GM19328 (cell line): Measurements from ENCODE around the gene CYP4Z1.
"Not testable (repeated sequence)": the region's sequence is repeated elsewhere in the genome, so short reads cannot be mapped to it uniquely, and the experiment has no call there.

Source experiments
- ATAC-seq: cut with Tn5 transposase; IDR thresholded peaks from one replicate; pipeline ENCODE4 v1.9.1; 2021; ENCODE audit warnings: mild to moderate bottlenecking, moderate library complexity; ENCODE audit not compliant: unreplicated experiment

The CYP4Z1 gene

GRCh38 chr1:47126997-47127396 is 60.0 kb downstream of the CYP4Z1 start:
- ATAC-seq: not testable (repeated sequence)

- ATAC-seq: no peak
Observed at GRCh38 chr1:47128221-47128620, 61.2 kb downstream of the CYP4Z1 start.

GRCh38 chr1:47128854-47129253 is 61.8 kb downstream of the CYP4Z1 start:
- not testable (repeated sequence) for ATAC-seq

DNA sequence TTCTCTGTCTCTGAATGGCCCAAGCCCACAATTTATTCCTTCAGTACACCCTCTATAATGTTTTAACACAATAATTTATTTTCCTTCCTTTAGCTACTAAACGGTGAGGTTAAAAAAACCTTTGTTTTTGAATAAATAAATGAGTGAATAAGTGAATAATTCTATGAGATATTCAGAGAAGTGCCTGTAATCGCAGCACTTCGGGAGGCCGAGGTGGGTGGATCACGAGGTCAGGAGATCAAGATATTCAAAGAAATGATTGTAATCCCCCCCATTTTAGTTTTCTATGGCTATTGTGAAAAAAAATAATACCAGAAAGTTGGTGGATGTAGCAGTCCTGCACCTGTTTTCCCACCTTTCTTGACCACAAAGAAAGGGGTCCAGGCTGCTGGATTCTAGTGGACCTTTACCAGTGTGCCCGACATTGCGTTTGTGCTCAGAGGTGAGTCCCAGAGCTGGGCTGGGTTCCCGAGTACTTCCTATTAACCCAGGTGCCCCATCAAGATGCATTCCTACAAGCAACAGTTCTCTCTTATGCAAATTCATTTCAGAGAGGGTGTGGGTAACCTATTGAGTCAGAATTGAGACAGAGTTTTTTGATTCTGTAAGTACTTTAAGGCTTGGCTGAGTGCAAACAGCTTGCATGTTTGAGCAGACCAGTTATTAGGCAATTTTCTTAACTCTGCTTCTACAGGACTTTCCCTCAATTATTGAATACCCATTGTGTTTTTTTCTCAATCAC is 62.6 kb downstream of the CYP4Z1 start:
- not testable (repeated sequence) for ATAC-seq

DNA sequence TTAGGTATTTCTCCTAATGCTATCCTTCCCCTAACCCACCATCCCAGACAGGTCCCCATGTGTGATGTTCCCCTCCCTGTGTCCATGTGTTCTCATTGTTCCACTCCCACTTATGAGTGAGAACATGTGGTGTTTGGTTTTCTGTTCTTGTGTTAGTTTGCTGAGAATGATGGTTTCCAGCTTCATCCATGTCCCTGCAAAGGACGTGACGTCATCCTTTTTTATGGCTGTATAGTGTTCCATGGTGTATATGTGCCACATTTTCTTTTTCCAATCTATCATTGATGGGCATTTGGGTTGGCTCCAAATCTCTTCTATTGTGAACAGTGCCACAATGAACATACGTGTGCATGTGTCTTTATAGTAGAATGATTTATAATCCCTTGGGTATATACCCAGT is 65.6 kb downstream of the CYP4Z1 start:
- not testable (repeated sequence) for ATAC-seq

GRCh38 chr1:47137198-47137597 is 70.2 kb downstream of the CYP4Z1 start, which contains the start of gene CYP4A22:
Gene CYP4A22, plus strand, starts transcription at chr1:47137441. Its CDS starts 45 bp downstream, at chr1:47137486.
- no peak for ATAC-seq

- ATAC-seq: no peak
Observed at GRCh38 chr1:47137925-47138615, 71.0 kb downstream of the CYP4Z1 start.

GRCh38 chr1:47140358-47140757 is 73.3 kb downstream of the CYP4Z1 start:
- ATAC-seq: not testable (repeated sequence)

DNA sequence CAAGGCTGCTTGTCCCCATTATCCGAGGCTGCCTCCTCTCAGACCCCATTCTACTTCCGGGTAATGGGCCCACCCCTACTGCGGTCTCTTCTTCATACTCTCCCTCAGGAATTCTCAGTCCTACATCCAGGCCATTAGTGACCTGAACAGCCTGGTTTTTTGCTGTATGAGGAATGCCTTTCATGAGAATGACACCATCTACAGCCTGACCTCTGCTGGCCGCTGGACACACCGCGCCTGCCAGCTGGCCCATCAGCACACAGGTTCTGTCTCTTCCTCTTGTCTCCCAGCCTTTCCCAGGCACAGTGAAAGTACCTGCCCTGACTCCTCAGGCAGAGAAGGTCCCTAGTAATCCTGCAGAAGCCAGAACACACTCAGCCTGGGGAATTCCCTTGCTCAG is 76.6 kb downstream of the CYP4Z1 start:
- ATAC-seq: not testable (repeated sequence)

- ATAC-seq: not testable (repeated sequence)
Observed at GRCh38 chr1:47146495-47146894, 79.5 kb downstream of the CYP4Z1 start.

DNA sequence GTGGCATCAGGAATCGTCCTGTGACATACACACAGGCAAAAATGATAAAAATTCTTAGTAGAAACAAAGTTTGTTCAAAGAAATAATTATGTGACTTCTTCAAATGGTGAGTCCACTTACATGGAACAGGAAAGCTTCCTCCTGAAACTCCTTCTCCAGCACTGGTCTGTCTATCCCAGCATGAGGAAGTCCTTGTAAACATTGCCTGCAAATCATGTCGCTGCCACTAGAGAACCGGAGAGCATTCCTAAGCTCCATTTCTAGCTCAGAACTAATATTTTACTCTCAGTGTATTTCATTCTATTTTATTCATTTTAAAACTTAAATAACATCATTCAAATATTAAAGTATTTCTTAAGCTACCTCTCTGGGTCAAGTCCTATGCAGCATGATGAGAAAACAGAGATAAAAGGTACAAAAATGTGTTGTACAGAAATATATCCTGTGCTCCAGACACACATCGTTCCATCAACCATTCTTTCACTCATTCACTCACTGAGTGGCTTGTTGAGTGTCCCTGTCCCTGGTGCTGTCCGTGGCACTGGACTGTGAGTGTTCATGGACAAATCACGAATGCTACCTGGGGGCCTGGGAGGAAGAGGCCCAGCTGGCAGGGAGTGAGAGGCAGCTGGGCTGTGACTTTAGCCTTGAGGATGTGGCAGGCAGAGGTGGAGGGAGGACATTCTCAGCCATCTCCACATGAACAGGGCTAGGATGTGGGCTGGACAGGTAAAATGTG is 80.2 kb downstream of the CYP4Z1 start:
- ATAC-seq: no peak

GRCh38 chr1:47149162-47149561 is 82.1 kb downstream of the CYP4Z1 start:
- ATAC-seq: not testable (repeated sequence)

- not testable (repeated sequence) for ATAC-seq
Observed at GRCh38 chr1:47156457-47156856, 89.4 kb downstream of the CYP4Z1 start.

- not testable (repeated sequence) for ATAC-seq
Observed at GRCh38 chr1:47157957-47158356, 90.9 kb downstream of the CYP4Z1 start.

DNA sequence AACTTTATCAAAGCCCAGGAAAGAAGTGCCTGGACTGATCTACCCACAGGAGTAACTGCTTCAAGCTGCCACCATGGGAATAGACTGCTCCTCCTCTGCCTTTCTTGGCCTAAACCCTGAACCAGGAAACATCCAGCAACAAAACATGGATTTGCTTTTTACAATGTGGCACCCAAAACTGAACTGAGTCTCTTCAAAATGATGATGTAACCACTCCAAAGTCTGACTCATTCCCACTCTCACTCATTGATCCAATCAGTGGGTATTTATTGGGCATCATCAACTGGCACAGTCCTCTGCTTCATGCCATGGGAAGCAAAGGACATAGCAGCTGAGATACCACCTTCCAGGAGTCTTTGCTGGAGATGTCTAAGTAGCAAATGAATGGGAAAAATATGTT is 93.7 kb downstream of the CYP4Z1 start:
- ATAC-seq: no peak

DNA sequence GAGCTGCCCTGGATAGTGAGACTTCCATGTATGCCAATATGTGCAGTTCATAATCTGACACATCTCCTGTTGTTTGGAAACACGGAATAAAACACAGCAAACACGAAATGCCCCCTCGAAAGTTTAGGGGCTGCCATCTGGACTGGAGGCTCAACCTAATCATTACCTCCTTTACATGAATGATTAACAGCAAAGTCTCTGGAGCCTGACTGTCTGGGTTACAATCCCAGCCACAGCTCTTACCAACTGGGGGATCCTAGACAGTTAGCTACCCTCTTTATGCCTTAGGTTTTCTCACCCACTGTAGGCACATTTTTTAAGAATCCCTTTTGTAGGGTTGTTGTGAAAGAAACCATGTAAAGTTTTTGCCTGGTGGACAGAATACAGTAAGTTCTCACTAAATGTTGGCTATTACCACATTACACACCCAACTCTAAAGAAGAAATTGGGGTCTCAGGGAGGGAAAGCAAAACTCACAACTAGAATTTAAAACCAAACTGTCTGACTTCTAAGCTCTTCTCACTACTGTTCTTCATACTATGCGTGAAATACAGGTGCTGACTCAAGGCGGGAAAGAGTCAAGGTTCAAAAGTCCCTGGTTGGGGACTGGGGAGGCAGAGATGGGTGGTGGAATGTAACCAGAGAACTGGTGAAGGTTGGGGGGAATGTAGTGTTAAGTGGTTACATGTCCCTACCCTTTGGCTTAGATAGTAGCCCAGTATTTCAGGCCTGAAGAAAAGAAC is 94.4 kb downstream of the CYP4Z1 start:
- ATAC-seq: no peak

DNA sequence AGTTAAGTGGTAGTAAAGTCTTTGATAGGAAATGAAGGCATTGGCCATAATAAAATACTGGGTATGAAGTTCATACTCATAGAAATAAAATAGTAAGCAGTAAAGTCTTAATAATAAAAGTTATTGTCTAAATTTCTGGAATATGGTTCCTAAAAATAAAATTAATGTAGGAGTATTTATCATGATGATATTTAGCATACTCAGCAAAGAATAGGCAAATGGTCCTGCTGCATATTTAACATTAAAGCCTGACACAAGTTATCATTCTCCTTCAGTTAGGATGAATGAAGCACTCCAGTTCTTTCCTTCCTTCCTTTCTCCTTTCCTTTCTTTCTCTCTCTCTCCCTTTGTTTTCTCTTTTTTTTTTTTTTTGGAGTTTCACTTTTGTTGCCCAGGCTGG is 97.5 kb downstream of the CYP4Z1 start:
- ATAC-seq: no peak
